Left renal cortex interstitium (tissue), 4 donors: ENCODE results near the gene C22orf31. TPM values are rescaled to one million over a fixed set of nuclear protein-coding genes. Genes with fewer than 3 reads are reported as not detected.
A peak's percentile ranks its signal among the peaks of the same experiment; 100 is the strongest.
"Not testable (repeated sequence)": the region's sequence is repeated elsewhere in the genome, so short reads cannot be mapped to it uniquely, and the experiment has no call there.

Source experiments
- DNase-seq, 4 donors: peaks; one replicate each; pipeline ENCODE4 v3.0.0-alpha.2; 2013; ENCODE audit warnings: low read depth in 4 of 4, low spot score in 2 of 4, missing footprints in 1 of 4
- polyA plus RNA-seq, 4 donors: library from polyadenylated mRNA; unstranded; fragments of 120-200 nt; gene quantifications; one replicate each; pipeline ENCODE4 v1.2.1, GENCODE V29; 2013; ENCODE audit not compliant: insufficient read length in 4 of 4

C22orf31 gene
- 1 to 10 TPM; 1.2 to 1.5 (median 1.4) TPM for polyA plus RNA-seq

DNA sequence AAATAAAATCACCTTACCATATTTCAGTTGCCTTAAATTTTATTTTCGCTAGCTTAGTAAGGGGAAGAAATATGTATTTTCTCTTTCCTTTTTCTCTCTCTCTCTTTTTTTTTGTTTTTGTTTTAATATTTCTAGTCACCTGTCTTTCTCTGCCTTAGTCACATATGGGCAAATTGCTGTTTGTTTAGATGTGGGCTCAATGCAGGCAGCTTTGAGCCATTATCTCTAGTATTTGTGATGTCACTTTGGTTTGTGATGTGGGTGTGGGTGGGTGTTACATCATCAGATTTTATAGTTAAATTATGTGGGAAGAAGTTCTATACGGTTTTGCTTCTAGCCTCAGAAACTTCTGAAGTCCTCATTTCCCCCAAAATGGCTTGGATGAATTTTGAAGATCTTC lies at the start of gene C22orf31:
Gene C22orf31 (minus strand): TSS at position 59 of the 400 bp plus-strand sequence. CDS start 39 bp downstream, at position 20.
- DNase-seq: no peak

DNA sequence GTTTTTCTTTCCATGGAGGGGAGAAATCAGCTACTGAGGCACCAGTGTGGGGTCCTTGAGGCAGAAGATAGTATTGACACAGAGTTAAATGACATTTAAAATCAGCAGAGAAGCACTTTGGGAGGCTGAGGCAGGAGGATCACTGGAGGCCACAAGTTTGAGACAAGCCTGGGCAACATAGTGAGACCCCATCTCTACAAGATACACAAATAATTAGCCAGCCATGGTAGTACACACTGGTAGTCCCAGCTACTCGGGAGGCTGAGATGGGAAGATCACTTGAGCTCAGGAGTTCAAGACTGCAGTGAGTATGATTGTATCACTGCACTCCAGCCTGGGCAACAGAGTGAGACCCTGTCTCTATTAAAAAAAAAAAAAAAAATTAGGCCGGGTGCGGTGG lies 49.3 kb upstream of the C22orf31 start:
- DNase-seq: no peak

GRCh38 chr22:29109822-29110221 lies 48.2 kb upstream of the C22orf31 start:
- DNase-seq: peak in 3 of 4 donors; percentile 45 to 57 (median 51)

DNA sequence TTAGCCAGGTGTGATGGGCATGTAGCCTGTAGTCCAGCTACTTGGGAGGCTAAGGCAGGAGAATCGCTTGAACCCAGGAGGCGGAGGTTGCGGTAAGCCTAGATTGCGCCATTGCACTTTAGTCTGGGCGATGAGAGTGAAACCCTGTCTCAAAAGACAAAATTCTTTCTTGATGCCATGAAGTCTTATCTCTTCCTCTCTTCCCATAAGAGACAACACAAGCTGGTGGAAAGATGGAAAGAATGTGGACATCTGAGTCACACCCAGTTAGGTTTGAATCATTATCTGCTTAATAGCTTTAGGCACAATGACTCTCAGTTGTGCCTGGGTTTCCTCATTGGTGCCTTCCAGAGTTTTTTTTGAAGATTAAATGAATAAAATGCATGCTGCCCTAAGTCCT lies 46.5 kb upstream of the C22orf31 start:
- DNase-seq: no peak

GRCh38 chr22:29106839-29107238 lies 45.2 kb upstream of the C22orf31 start:
- no peak for DNase-seq

GRCh38 chr22:29105468-29105867 lies 43.8 kb upstream of the C22orf31 start:
- no peak for DNase-seq

DNA sequence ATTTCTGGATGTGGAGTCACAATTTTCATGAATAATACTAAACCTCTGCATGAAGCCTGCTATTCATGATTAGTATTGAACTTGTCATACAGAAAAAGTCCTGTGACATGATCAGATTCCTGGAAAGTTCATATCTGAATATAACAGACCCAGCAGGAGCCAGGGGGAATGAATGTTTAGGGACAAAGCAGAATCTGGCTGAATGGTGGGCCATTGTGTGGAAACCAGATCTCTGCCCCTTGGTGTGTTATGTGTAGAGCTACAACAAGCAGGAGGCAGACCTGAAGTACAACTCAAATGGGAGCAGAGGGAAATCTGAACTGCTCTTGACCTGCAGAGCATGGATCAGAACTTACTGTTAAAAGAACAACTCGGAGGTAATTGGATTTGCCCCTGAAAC lies 41.5 kb upstream of the C22orf31 start:
- no peak for DNase-seq

DNA sequence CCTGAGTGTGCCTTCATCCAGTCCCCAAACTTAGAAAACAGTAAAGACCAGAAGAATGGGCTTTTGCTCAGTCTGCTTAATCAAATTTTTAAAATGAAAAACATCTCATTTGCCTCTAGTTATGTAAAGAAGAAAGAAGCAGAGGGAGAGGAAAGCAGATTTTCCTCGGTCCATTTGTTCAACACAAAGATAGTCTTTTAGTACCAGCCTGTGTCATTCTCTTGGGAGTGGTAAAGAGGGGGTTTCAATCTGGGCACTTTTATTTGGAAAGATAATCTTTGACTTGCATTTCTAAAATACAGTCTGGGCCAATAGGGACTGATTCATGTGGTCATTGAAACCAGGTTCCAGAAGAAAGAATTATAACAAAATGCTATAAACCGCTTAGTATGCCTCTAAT lies 40.7 kb upstream of the C22orf31 start:
- no peak for DNase-seq

GRCh38 chr22:29098296-29098695 lies 36.7 kb upstream of the C22orf31 start:
- no peak for DNase-seq

GRCh38 chr22:29096736-29097669 lies 35.4 kb upstream of the C22orf31 start:
- no peak for DNase-seq

- no peak for DNase-seq
Measured at GRCh38 chr22:29095459-29095858, 33.8 kb upstream of the C22orf31 start.

DNA sequence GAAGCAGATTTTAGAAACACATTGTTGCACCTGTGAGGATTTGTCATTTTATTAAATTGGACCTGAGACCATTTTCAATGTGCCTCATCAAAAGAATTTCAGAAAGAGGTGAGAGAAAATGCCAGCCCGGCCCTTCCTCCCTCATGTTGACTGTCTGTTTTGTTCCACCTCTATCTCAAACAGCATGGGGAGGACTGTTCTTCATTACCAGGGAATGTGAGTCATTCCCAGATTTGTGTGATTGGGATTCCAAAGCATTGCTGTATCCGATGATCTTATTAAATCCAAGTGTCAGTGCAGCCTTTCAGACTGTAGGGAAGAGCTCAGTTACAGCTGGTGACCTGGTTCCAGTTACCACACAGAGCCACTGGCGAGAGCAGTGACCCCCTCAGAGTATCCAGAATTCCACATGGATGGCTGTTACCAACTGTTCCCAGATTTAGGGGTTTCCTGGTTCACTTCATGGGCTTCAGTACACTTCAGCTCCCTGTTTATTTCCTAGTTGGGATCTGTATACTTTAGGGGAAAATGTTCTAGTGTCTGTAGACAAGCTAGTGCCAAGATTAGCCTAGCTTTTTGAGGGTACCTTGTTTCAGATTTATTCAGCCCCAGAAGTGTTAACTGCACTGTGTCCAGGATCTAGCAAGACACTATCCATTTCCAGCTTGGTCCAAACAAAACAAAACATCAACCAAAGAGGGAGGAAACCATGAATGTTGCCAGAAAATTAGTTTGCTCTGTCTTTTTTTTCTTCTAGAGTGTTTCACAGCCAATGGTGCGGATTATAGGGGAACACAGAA lies 32.1 kb upstream of the C22orf31 start:
- peak in 1 of 4 donors; percentile 57 for DNase-seq

- DNase-seq: no peak
Measured at GRCh38 chr22:29093030-29093429, 31.4 kb upstream of the C22orf31 start.

DNA sequence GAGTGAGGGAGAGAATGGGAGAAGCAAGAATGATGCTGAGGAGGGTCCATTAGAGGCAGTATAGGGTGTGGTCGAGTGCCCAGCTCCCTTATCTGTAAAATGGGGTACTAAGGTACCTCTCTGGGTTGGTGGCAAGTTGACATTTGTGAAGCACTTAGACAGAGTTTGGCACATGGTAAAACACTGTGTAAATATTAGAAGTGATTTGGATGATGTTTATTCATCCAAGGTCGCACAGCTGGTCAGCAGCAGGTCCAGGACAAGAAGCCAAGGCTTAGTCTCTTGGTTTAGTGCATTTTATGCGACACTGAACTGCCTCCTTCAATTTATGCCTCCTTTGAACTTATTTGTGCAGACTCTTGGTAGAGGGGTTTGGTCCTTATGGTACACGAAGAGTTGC lies 30.6 kb upstream of the C22orf31 start:
- no peak for DNase-seq

DNA sequence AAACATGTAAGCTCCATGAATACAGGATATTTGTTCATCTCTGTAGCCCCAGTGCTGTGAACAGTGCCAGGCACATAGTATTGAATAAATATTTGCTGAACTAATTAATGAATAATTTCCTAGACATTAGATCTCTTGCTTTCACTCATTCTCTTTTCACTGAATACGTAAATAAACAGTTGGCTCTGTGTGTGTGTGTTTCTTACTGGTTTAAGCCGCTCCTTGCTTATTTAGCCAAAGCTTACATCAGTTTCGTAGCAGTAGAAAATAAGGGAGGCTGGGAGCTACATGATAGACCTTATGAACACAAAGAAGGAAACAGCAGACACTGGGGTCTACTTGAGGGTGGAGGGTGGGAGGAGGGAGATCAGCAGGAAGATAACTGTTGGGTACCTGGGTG lies 28.4 kb upstream of the C22orf31 start:
- DNase-seq: no peak

- DNase-seq: no peak
Measured at GRCh38 chr22:29089507-29089906, 27.9 kb upstream of the C22orf31 start.

- DNase-seq: no peak
Measured at GRCh38 chr22:29088809-29089208, 27.2 kb upstream of the C22orf31 start.

DNA sequence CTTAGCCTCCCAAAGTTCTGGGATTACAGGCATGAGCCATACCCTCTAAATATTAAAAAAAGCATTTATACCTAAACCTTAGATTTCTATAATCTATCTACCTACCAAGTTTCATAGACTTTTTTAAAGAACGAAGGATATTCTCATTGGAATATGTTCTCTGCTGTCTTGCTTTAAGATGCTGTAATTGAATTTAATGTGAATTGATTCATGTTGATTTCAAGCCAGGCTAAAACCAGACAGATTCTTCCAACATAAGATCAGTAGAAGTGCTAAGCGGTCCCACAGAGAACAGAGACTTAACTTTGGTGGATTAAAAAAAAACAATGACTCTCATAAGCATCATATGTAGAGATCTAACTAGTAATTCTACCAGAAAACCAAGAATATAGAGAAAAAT lies 25.4 kb upstream of the C22orf31 start:
- no peak for DNase-seq

DNA sequence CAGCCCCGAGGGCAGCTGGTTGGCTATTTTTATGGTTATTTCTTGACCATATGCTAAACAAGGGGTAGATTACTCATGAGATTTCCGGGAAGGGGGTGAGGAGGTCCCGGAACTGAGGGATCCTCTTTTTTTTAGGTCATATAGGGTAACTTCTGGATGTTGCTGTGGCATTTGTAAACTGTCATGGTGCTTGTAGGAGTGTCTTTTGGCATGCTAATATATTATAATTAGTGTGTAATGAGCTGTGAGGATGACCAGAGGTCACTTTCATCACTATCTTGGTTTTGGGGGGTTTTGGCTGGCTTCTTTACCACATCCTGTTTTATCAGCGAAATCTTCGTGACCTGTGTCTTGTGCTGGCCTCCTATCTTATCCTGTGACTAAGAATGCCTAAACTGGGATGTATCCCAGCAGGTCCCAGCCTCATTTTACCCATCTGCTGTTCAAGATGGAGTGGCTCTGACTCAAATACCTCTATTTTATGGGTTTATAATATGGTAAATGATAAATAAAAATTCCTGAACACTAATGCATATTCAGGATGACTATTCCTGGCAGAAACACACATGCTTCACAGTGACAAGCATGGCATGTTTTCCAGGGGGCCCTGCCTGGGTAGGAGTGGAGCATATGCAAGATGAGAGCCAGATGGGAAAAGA lies 22.4 kb upstream of the C22orf31 start:
- DNase-seq: no peak

DNA sequence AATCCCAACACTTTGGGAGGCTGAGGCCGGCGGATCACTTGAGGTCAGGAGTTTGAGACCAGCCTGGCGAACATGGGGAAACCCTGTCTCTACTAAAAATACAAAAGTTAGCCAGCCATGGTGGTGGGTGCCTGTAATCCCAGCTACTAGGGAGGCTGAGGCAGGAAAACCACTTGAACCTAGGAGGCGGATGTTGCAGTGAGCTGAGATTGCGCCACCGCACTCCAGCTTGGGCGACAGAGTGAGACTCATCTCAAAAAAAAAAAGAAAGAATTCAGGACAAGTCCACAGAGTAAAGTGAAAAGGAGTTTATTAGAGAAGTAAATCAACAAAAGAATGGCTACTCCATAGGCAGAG lies 21.9 kb upstream of the C22orf31 start:
- not testable (repeated sequence) for DNase-seq
